HG03460 (cell line): Measurements from ENCODE around the gene ZNF710.

Experiments used
- ATAC-seq: cut with Tn5 transposase; IDR thresholded peaks from one replicate; pipeline ENCODE4 v1.9.1; 2021; ENCODE audit not compliant: unreplicated experiment

The ZNF710 gene

DNA sequence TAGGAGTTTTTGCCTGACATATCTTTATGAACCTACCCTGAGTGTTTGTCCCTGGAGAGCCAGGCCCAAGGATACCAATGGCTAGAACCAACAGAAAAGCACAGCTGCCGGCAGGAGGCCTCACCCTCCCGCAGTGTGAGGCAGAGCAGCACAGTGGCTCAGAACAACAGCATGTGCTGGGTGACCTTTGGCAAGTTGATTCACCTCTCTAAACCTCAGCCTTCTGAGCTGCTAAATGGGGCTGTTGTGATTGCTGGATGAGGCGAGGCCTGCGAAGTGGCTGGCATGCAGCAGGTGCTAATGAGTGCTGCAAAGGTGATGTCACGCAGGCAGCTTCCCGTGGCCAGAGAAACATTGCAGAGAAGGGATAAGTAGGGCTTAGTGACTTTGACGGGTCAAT, 77.8 kb downstream of the ZNF710 start:
- ATAC-seq: no peak

- ATAC-seq: no peak
Observed at GRCh38 chr15:90079619-90080457, 78.7 kb downstream of the ZNF710 start.

- no peak for ATAC-seq
Observed at GRCh38 chr15:90080458-90080755, 79.3 kb downstream of the ZNF710 start.

- no peak for ATAC-seq
Observed at GRCh38 chr15:90080818-90081393, 79.8 kb downstream of the ZNF710 start.

- no peak for ATAC-seq
Observed at GRCh38 chr15:90082140-90082715, 81.1 kb downstream of the ZNF710 start.

- no peak for ATAC-seq
Observed at GRCh38 chr15:90083419-90083818, 82.3 kb downstream of the ZNF710 start.

- ATAC-seq: no peak
Observed at GRCh38 chr15:90083954-90084607, 83.0 kb downstream of the ZNF710 start.

- no peak for ATAC-seq
Observed at GRCh38 chr15:90084876-90085423, 83.8 kb downstream of the ZNF710 start.

GRCh38 chr15:90085565-90085964, 84.4 kb downstream of the ZNF710 start:
- ATAC-seq: no peak

DNA sequence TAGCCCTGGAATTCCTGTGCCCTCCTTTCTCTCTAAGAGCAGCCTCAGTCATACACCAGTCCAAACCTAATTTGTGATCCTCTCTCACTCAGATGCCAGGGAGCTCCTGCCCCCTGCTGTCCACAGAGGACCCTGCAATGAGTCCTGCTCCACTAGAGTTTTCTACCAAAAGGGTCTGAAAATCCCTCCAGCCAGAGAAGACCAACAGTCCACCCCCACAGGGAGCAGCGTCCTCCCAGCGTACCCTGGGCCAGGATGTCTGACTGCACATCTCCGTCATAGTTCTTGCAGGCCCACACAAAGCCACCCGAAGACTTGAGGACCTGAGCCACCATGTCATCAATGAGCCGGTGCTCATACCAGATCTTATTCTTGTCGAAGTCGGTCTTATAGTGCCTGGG, 85.7 kb downstream of the ZNF710 start:
- peak; percentile 55 for ATAC-seq

DNA sequence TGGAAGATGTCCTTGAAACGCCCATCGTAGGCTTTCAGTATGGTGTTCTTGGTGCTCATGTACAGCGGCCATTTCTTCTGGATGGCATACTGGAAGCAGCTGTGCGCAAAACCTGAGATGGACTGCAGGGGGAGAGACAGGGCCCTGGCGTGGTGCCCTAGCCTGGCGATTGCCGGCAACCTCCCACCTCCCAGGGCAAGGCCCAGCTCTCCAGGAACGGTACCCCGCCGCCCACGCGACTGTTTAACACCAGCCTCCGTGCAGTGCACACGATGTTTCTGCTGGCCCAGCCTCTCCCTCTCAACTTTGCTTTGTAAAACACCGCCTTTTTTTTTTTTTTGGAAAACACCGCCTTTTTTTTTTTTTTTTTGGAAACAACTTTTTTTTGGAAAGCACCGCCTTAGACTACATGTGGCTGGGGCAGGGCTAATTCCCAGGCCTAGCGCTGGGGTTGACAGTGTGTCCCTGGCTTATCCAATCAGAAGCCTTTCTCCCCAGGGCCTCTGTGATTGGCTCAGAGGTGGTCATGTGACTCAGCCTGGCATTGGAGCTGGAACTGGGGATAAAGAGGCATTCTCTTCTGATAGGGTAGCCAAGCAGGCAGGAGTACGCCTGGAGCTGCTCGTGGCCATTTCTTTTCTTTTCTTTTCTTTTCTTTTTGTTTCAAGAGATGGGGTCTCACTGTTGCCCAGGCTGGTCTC, 86.5 kb downstream of the ZNF710 start:
- no peak for ATAC-seq

DNA sequence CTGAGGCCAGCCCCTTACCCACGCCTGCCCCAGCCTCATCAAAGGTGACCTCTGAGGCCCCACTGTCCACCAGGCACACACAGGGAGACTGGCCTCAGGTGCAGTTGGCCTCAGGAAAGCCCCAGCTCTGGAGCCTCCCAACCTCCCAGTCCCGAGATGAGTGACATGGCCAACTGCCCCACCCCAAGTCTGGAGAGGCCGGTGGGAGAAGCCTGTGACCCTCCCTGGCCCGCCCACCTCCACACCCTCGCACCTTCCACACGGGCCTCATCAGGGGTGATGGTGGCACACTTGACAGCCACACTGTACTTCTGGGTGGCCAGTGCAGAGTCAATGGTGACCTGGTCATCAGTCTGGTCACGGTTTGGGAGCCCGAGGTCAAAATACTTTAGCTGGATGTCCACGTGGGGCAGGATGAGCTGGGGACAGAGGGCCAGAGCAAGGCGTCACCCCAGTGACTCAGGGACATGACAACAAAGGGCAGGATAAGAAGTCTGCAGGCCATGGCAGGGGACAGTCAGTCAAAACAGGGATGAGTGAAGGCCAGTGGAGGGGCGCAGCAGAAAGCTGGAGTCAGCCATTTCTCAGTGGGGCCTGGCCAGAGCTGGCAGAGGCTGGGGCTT, 89.2 kb downstream of the ZNF710 start:
- no peak for ATAC-seq

GRCh38 chr15:90091156-90091931, 90.2 kb downstream of the ZNF710 start:
- ATAC-seq: no peak

- no peak for ATAC-seq
Observed at GRCh38 chr15:90095521-90095959, 94.4 kb downstream of the ZNF710 start.

DNA sequence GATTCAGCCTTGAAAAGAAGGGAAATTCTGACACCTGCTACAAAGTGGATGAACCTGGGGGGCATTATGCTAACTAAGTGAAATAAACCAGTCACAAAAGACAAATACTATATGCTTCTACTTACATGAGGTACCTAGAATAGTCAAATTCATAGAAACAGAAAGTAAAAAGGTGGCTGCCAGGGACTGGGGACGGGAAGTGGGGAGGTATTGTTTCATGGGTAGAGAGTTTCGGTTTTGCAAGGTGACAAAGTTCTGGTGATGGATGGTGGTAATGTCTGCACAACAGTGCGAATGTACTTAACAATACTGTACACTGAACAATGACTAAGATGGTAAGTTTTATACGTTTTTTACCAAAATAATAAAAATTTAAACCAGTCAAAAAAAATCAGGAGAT, 96.4 kb downstream of the ZNF710 start:
- peak; percentile 53 for ATAC-seq

DNA sequence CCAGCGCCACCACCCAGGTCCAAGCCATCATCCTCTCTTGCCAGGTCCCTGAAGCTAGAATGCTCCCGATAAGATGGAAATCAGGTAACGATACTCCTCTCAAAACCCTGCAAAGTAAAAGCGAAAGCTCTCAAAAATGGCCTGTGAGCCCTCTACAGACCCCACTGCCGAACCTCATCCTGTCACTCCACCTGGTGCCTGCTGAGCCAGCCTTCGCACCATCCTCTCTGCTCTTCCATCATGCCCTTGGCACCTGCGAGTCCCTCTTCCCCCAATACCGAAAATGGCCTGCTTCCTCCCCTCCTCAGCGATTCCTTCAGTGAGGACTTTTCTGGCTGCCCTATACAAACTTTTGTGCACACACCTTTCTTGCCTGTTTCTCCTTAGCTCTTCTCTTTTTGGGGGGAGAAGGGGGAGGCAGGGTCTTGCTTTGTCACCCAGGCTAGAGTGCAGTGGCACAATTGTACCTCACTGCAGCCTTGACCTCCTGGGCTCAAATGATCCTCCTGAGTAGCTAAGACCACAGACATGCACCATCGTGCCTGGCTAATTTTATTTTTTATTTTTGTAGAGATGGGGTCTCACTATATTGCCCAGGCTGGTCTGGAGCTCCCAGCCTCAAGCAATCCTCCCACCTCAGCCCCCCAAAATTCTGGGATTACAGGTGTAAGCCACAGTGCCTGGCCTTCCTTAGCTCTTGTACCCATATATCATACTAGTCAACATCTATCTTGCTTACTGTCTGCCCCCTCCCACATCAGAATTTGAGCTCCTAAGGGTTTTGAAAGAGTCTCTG, 98.1 kb downstream of the ZNF710 start:
- no peak for ATAC-seq

DNA sequence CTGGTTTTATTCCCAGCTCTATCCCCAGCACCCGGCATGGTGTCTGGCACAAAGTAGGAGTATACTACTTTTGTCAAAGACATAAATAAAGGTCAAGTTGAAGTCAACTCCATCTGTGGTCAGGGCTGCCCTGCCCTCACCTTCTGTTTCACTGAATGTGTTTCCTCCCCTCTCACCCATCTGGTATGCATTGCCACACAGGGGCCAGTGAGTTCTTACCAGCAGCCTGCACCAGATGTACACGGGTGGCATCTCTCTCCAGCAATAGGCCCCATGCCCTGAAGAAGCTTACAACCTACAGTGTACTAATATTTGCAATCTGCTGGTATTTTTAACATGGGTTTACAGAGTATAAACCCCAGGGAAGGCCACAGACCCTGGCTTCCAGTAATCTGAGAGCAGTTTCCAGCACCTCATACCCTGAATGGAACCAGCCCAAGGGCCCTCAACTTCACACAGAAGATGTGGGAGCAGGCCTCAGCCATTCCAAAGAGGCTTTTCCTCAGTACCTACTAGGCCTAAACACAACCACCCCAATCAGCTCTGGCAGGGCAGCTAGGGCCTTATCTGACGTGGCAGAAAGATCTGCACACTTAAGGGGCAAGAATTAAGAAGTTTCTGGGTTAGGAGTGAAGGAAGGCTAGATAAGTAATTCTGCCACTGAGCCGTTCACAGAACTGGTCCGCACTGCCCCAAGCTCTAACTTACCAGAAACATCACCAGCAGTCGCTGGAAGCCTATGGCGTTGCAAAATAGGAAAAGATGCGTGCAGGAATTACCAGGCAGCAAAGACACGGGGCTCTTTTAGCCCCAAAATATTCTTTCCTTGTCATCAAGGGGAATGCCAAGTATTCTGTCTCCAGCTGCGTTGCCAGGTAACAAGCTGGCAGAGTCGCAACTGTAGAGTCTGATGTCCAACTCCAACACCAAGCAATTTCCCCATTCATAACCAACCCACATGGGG, 99.0 kb downstream of the ZNF710 start:
- no peak for ATAC-seq
